ENCODE data around the gene DUSP9. TPM values are rescaled to one million over a fixed set of nuclear protein-coding genes. Genes with fewer than 3 reads are reported as not detected.
A peak's percentile ranks its signal among the peaks of the same experiment; 100 is the strongest.

Gene DUSP9
- total RNA-seq, 2 donors from 2014 or later: 0.18 to 0.31 TPM

- Mint-ChIP-seq H3K4me1 (no peaks in the 10 kb centered on the region), H3K27me3 (ENCODE audit: insufficient read depth) (peaks cover 35% of the 10 kb centered on the region), H3K36me3 (ENCODE audit: low read depth) (no peaks in the 10 kb centered on the region), H3K4me3 (no peak overlapping the region), H3K27ac (no peak overlapping the region), H3K9me3 (peaks cover 52% of the 10 kb centered on the region)
- Histone ChIP-seq H3K27me3 (ENCODE audit: control insufficient read depth, insufficient read depth, low read length, poor library complexity, severe bottlenecking) (peaks cover 8% of the 10 kb centered on the region), H3K9ac (ENCODE audit: extremely low read depth, low read length, poor library complexity, severe bottlenecking) (no peak overlapping the region), H3K4me3 (ENCODE audit: low read length) (no peak overlapping the region), H3K9me3 (ENCODE audit: control insufficient read depth, low read length) (no peaks in the 10 kb centered on the region), H3K27ac (ENCODE audit: low read depth, low read length) (no peak overlapping the region), H3K36me3 (ENCODE audit: control insufficient read depth, insufficient read depth, low read length) (no peaks in the 10 kb centered on the region), H3K4me1 (ENCODE audit: control insufficient read depth, insufficient read depth, low read length) (no peaks in the 10 kb centered on the region)
- peak; percentile 92 for DNase-seq
- TF ChIP-seq CTCF (conservative IDR thresholded peaks at IDR 0.05): peak; percentile 74
- WGBS, 2 experiments (ENCODE audit: insufficient coverage in 1 of 2, insufficient read length in 1 of 2): 79 to 96% methylated on average over 4 to 17 of the region's 21 CpGs
Observed at GRCh38 chrX:153635788-153636668, 11.0 kb upstream of the DUSP9 start.

GRCh38 chrX:153636716-153637115 lies 10.3 kb upstream of the DUSP9 start:
- Histone ChIP-seq H3K4me3 (ENCODE audit: low read length) (no peak overlapping the region), H3K9me3 (ENCODE audit: control insufficient read depth, low read length) (no peaks in the 10 kb centered on the region), H3K27ac (ENCODE audit: low read depth, low read length) (no peak overlapping the region), H3K9ac (ENCODE audit: extremely low read depth, low read length, poor library complexity, severe bottlenecking) (no peak overlapping the region), H3K27me3 (ENCODE audit: control insufficient read depth, insufficient read depth, low read length, poor library complexity, severe bottlenecking) (peaks cover 15% of the 10 kb centered on the region), H3K36me3 (ENCODE audit: control insufficient read depth, insufficient read depth, low read length) (no peaks in the 10 kb centered on the region), H3K4me1 (ENCODE audit: control insufficient read depth, insufficient read depth, low read length) (no peaks in the 10 kb centered on the region)
- H3K36me3 Mint-ChIP-seq (ENCODE audit: low read depth): no peaks in the 10 kb centered on the region
- DNase-seq: no peak
- peaks cover 3% of the 10 kb centered on the region for H3K4me1 Mint-ChIP-seq
- H3K27ac Mint-ChIP-seq: no peak overlapping the region
- H3K9me3 Mint-ChIP-seq: peaks cover 50% of the 10 kb centered on the region
- H3K27me3 Mint-ChIP-seq (ENCODE audit: insufficient read depth): peaks cover 36% of the 10 kb centered on the region
- 73 to 90% methylated on average over 2 to 5 of the region's 5 CpGs for WGBS, 2 experiments (ENCODE audit: insufficient coverage in 1 of 2, insufficient read length in 1 of 2)
- no peak overlapping the region for H3K4me3 Mint-ChIP-seq
- no peak for TF ChIP-seq CTCF (conservative IDR thresholded peaks at IDR 0.05)

- 85 to 92% methylated on average over 5 to 26 of the region's 27 CpGs for WGBS, 2 experiments (ENCODE audit: insufficient coverage in 1 of 2, insufficient read length in 1 of 2)
- Histone ChIP-seq H3K36me3 (ENCODE audit: control insufficient read depth, insufficient read depth, low read length) (no peaks in the 10 kb centered on the region), H3K27me3 (ENCODE audit: control insufficient read depth, insufficient read depth, low read length, poor library complexity, severe bottlenecking) (peaks cover 18% of the 10 kb centered on the region), H3K9ac (ENCODE audit: extremely low read depth, low read length, poor library complexity, severe bottlenecking) (no peak overlapping the region), H3K9me3 (ENCODE audit: control insufficient read depth, low read length) (no peaks in the 10 kb centered on the region), H3K4me3 (ENCODE audit: low read length) (no peak overlapping the region), H3K4me1 (ENCODE audit: control insufficient read depth, insufficient read depth, low read length) (no peaks in the 10 kb centered on the region), H3K27ac (ENCODE audit: low read depth, low read length) (no peak overlapping the region)
- Mint-ChIP-seq H3K36me3 (ENCODE audit: low read depth) (no peaks in the 10 kb centered on the region), H3K27ac (no peak overlapping the region), H3K27me3 (ENCODE audit: insufficient read depth) (peaks cover 36% of the 10 kb centered on the region), H3K9me3 (peaks cover 49% of the 10 kb centered on the region), H3K4me1 (peaks cover 3% of the 10 kb centered on the region), H3K4me3 (no peak overlapping the region)
- DNase-seq: peak; percentile 30
- no peak for TF ChIP-seq CTCF (conservative IDR thresholded peaks at IDR 0.05)
Observed at GRCh38 chrX:153637121-153638040, 9.6 kb upstream of the DUSP9 start.

Measured in endodermal cell (in vitro differentiated cells).